GM12891 (cell line): ENCODE measurements around the gene SLC18B1.

Experiments used
- POLR2A ChIP-seq: IDR thresholded peaks from 2 replicates; pipeline ENCODE4 v1.6.1; 2011; ENCODE audit warnings: low read depth, low read length, control low read depth
- POLR2AphosphoS5 ChIP-seq: IDR thresholded peaks from 2 replicates; pipeline ENCODE4 v1.6.1; 2011; ENCODE audit warnings: low read depth, low read length, control low read depth
- TAF1 ChIP-seq: IDR thresholded peaks from 2 replicates; pipeline ENCODE4 v1.6.1; 2011; ENCODE audit warnings: low read depth, low read length, control low read depth

DNA sequence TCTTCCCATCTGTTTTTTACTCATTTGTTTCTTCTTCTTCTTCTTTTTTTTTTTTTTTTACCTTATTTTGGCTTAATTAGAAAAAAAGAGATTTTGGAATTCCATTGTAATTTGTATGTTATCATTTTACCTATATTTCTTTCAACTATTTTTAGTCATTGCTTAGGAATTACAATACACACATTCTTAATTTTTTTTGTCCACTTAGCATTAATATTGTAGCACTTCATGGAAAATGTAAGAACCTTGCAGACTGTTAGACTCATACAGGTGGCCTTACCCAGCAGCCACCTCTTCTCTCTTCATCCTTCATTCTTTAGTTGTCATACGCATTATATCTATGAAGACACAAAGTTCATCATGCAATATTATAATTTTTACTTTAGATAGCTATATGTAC lies 5.8 kb upstream of the SLC18B1 start:
- TF ChIP-seq POLR2A (no peak), POLR2AphosphoS5 (no peak), TAF1 (no peak)
